ENCODE data around the gene EVA1B. TPM values are rescaled to one million over a fixed set of nuclear protein-coding genes. Genes with fewer than 3 reads are reported as not detected.
A peak's percentile ranks its signal among the peaks of the same experiment; 100 is the strongest.

Gene EVA1B
- total RNA-seq, 4 donors from 2014 or later, result 4.4 to 19.0 (median 11.4) TPM

DNA sequence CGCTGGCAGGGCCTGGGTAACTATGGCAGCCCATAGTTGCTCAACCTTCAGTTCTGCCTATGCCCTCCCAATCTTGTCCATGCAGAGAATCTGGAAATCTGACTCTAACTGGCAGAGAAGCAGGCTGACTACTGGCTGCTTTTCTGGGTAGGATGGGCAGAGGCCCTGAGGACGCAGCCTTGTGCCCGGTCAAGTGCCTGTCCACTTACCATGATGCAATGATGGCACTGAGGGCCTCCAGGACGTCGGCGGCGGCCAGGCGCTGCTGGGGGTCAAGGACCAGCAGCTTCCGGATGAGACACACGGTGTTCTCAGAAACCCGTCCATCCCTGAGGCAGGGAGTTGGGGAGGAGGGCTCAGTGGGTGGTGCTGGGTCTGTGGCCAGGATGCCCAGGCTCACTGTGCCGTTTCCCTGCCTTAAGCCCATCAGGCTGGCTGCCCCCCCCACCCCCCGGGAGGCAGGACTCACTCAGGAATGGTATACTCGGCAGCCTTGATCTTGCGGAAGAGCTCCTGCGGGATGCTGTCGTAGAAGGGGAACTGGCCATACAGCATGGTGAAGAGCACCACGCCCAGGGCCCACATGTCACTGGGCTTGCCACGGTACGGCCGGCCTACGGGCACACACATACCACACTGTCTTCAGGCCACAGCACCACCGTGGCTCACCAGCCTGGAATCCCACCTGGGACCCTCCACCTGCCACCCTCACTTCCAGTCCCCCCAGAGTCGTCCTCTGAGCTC, 20.4 kb upstream of the EVA1B start:
- Histone ChIP-seq H3K27ac (no peak overlapping the region), H3K4me3 (no peak overlapping the region), H3K36me3 (peaks cover 0 to 79% (median 0%) of the 10 kb centered on the region in 3 donors), H3K9me3 (no peaks in the 10 kb centered on the region), H3K27me3 (no peaks in the 10 kb centered on the region), H3K4me1 (peaks cover 0 to 4% (median 0%) of the 10 kb centered on the region in 4 donors)
- no peak for DNase-seq
- no peak for TF ChIP-seq POLR2A (IDR thresholded peaks at IDR 0.05)
- TF ChIP-seq, protein P1, sequence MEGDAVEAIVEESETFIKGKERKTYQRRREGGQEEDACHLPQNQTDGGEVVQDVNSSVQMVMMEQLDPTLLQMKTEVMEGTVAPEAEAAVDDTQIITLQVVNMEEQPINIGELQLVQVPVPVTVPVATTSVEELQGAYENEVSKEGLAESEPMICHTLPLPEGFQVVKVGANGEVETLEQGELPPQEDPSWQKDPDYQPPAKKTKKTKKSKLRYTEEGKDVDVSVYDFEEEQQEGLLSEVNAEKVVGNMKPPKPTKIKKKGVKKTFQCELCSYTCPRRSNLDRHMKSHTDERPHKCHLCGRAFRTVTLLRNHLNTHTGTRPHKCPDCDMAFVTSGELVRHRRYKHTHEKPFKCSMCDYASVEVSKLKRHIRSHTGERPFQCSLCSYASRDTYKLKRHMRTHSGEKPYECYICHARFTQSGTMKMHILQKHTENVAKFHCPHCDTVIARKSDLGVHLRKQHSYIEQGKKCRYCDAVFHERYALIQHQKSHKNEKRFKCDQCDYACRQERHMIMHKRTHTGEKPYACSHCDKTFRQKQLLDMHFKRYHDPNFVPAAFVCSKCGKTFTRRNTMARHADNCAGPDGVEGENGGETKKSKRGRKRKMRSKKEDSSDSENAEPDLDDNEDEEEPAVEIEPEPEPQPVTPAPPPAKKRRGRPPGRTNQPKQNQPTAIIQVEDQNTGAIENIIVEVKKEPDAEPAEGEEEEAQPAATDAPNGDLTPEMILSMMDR (IDR thresholded peaks at IDR 0.05), result no peak

DNA sequence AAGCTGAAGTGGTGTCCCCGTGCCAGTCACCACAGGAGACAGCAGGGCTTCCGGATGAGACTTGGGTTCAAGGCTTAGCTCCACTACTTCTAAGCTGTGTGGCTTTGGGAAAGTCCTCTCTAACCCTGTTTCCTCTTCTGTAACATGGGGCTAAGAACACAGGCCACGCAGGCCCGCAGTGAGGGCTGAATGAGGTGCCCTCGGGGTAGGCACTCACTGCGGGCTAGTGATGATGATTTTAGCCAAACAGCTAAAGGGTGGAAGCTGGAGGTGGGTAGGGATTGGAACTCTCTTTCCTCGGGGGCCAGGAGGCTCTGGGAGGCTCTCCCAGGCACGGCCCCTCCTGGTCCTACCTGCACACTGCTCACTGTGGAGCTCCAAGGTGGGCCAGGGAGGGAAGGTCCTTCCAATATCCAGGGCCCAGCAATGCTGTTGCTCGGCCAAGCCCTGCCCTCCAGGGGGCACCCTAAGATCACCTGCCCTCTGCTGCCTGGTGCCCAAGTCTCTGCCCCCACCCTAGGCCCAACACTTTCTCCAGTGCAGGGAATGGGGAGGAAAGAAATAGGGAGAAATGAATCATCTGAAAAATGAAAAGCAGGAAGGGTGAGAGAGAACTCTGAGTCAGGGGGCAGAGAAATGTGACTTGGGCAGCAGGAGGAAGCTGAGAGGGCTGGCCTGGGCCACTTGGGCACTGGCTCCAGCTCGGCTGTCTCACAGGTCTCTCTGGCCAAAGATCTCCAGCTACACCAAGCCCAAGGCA, 19.2 kb upstream of the EVA1B start:
- H3K36me3 ChIP-seq, result peaks cover 0 to 67% (median 0%) of the 10 kb centered on the region in 3 donors
- no peaks in the 10 kb centered on the region for H3K27me3 ChIP-seq
- DNase-seq, result peak in 2 of 3 donors; percentile 55 to 75
- H3K4me3 ChIP-seq, result no peak overlapping the region
- H3K27ac ChIP-seq, result no peak overlapping the region
- TF ChIP-seq, protein P1 (IDR thresholded peaks at IDR 0.05), result peak; percentile 29 to 70 (median 63)
- TF ChIP-seq POLR2A (IDR thresholded peaks at IDR 0.05), result no peak
- no peaks in the 10 kb centered on the region for H3K9me3 ChIP-seq
- H3K4me1 ChIP-seq, result peaks cover 0 to 4% (median 0%) of the 10 kb centered on the region in 4 donors

DNA sequence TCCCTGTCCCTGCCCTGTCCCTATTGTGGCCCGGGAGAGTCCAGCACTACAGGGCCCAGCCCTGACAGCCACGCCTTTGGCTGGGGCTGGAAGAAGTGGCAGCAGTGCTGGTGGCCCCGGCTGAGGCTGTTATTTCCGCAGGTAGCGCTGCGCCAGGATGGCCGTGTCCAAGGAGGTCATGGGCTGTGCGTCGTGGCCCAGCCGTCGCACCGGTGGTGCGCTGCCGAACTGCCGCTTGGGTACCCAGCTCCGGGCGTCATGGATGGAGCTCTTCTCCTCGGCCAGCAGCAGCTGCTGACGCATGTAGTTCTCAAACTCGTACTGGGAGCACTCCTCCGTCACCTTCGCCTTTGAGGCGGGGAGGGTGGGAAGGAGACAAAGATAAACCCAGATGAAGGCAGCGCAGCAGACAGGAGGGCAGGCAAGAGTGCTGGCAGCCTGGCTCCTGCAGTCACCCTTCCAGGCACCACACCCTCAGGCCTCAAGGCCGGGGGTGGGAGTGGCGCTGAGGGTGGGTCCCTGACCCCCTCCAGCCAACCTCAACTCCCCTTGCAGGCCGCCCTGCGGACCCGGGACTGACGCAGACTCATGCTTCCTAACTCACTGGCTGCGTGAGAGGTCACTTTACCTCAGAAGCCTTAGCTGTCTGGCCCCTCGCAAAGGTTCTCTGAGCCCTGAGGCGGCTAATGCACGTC, 18.3 kb upstream of the EVA1B start:
- Histone ChIP-seq H3K36me3 (peaks cover 0 to 59% (median 0%) of the 10 kb centered on the region in 3 donors), H3K9me3 (no peaks in the 10 kb centered on the region), H3K27ac (no peak overlapping the region), H3K4me1 (peaks cover 0 to 4% (median 0%) of the 10 kb centered on the region in 4 donors), H3K4me3 (no peak overlapping the region), H3K27me3 (no peaks in the 10 kb centered on the region)
- DNase-seq, result no peak
- no peak for TF ChIP-seq POLR2A (IDR thresholded peaks at IDR 0.05)
- TF ChIP-seq, protein P1 (IDR thresholded peaks at IDR 0.05), result no peak

DNA sequence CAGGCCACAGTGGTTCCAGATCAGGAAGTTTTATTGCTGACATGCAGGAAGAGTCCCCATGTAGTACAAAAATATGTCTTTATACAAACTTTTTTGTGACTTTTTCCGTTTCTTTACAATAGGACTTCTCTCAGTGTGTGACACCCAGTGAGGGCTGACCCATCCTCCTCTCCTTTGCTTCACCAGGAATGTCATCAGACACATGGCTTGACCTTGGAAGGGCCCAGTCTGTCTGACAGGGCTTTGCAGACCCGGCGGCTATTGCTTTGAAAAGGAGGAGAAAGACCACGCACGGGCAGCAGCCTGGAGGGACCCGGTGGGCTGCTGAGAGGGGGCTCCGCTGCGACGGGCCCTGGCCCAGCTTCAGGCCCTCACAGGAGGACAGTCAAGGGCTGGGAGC, 16.2 kb upstream of the EVA1B start:
- Histone ChIP-seq H3K4me1 (peaks cover 0 to 4% (median 0%) of the 10 kb centered on the region in 4 donors), H3K4me3 (no peak overlapping the region), H3K27ac (no peak overlapping the region), H3K9me3 (no peaks in the 10 kb centered on the region), H3K27me3 (no peaks in the 10 kb centered on the region), H3K36me3 (peaks cover 0 to 40% (median 0%) of the 10 kb centered on the region in 3 donors)
- TF ChIP-seq, protein P1 (IDR thresholded peaks at IDR 0.05), result no peak
- TF ChIP-seq POLR2A (IDR thresholded peaks at IDR 0.05), result no peak
- DNase-seq, result no peak

DNA sequence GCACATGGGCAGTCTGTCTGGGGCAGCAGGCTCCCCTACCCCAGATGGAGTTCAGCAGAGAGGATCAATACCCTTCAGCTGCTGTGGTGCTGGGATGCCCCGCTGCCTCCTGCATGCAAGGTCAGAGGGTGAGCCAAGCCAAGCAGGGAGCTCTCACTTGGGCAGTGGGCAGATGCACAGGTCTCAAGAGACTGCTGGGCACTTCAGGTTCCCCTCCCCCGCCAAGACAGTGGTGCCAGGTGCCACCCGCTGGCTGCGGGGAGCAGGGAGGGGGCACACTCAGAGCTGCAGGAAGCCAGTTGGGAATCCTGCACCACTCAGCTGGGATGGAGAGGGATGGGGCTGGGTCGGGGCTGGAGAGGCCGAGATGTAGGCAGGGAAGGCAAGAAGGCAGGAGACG, 15.8 kb upstream of the EVA1B start:
- H3K4me1 ChIP-seq, result peaks cover 0 to 4% (median 0%) of the 10 kb centered on the region in 4 donors
- no peak for DNase-seq
- no peak overlapping the region for H3K4me3 ChIP-seq
- H3K27me3 ChIP-seq, result no peaks in the 10 kb centered on the region
- no peaks in the 10 kb centered on the region for H3K9me3 ChIP-seq
- TF ChIP-seq POLR2A (IDR thresholded peaks at IDR 0.05), result no peak
- H3K36me3 ChIP-seq, result peaks cover 0 to 37% (median 0%) of the 10 kb centered on the region in 3 donors
- H3K27ac ChIP-seq, result no peak overlapping the region

Measured in Peyer's patch (tissue), 4 donors.